ENCODE measurements around the gene DCST1.

The DCST1 gene

DNA sequence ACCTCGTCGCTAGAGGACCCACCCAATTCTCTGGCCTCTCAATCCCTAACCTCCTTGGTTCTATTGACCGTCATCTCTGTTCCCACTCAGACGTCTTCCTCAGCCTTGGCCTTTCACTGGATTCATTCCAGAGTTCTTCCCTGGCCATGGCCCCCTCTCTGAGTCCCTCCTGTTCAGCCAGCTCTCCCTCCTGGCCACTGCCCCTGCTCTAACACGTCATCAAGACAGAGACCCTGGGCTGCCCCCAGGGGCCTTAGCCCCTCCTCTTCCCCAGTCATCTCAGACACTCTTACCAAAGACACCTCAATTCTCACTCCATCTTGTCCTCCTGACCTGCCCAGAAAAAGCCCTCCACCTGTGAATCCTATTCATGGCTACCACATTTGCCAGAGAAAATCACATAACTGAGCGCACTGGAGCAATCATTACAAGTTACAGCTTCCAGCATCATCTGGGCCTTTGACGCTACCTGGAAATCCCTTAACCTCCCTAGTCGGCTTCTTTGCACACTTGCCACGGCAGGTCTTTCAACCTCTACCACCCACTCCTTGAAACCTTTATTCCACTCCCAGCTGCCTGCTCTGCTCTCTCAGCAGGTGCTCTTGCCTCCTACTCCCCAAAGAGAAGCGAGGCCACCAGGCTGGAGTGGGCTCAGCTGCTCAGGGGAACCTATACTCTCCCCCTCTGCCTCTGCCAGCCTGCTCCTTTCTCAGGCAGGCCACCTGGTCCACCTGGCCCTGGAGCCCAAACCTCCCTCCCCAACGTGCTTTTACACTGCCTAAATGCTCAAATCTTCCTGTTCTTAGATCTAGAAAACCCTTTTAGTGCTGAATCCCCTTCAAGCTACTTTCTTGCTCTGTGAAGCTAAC is 14.0 kb upstream of the DCST1 start:
- H3K4me3 ChIP-seq (ENCODE audit: low read depth, low read length) = no peak overlapping the region
- TF ChIP-seq, protein P1, sequence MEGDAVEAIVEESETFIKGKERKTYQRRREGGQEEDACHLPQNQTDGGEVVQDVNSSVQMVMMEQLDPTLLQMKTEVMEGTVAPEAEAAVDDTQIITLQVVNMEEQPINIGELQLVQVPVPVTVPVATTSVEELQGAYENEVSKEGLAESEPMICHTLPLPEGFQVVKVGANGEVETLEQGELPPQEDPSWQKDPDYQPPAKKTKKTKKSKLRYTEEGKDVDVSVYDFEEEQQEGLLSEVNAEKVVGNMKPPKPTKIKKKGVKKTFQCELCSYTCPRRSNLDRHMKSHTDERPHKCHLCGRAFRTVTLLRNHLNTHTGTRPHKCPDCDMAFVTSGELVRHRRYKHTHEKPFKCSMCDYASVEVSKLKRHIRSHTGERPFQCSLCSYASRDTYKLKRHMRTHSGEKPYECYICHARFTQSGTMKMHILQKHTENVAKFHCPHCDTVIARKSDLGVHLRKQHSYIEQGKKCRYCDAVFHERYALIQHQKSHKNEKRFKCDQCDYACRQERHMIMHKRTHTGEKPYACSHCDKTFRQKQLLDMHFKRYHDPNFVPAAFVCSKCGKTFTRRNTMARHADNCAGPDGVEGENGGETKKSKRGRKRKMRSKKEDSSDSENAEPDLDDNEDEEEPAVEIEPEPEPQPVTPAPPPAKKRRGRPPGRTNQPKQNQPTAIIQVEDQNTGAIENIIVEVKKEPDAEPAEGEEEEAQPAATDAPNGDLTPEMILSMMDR (IDR thresholded peaks at IDR 0.05; ENCODE audit: borderline replicate concordance, insufficient read depth, low read depth, low read length) = no peak

DNA sequence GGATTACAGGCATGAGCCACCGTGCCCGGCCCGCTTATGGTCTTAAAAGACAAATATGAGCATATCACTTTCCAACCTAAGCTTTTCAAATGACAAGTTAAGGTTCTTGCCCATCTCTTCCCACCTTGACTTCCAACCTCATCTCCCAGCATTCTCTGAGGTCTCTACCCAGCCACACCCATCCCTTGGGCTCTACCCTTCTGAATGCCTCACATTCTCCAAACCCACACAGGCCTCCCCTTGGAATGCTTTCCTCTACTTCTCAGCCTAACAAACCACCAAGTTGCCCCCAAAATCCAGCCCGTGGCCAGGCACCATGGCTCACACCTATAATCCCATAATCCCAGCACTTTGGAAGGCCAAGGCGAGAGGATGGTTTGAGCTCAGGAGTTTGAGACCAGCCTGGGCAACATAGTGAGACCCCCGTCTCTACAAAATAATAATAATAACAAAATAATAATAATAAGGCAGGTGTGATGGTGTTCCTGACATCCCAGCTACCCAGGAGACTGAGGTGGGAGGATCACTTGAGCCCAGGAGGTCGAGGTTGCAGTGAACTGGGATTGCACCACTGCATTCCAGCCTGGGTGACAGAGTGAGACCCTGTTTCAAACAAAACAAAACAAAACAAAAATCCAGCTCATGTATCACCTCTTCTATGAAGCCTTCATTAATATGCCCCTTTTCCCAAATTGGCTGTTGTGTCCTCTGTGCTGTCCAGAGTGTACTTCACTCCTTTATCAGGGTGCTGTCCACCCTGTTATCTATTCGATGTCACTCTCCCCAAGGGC is 11.3 kb upstream of the DCST1 start:
- TF ChIP-seq, protein P1 (IDR thresholded peaks at IDR 0.05; ENCODE audit: borderline replicate concordance, insufficient read depth, low read depth, low read length) = no peak
- H3K4me3 ChIP-seq (ENCODE audit: low read depth, low read length) = no peak overlapping the region

DNA sequence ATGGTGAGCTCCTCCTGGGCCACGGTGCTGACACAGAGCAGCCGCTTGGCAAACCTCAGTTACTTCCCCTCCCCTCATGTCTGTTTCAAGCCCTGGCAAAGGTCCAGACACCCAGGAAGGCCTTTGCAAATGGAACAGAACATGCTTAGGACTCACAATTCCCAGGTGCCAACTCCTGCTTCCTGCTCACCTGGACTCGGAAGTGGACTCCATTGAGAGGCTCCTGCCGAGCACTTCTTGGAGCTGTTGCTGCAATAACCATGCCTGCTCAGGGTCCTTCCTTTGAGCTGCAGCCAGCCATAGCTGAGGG is 10.7 kb upstream of the DCST1 start:
- H3K4me3 ChIP-seq (ENCODE audit: low read depth, low read length) = no peak overlapping the region
- TF ChIP-seq, protein P1 (IDR thresholded peaks at IDR 0.05; ENCODE audit: borderline replicate concordance, insufficient read depth, low read depth, low read length) = no peak

DNA sequence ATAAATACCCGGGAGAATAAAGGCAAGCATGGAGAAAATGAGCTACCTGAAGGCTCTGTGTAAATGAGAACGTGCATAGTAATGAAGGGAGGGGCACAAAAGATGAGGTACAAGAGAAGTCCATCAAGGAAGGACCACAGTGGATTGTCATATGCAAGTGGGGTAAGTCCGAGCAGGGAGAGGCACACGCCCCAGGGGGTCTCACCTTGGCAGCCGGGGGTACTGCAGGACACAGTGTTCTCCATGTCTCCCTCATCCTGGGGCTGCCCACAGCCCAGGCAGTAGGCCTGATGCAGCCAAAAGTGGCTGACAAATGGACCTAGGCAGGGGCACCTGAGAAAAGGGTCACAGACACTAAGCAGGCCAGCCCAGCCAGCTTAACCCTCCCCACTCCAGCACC is 10.0 kb upstream of the DCST1 start:
- H3K4me3 ChIP-seq (ENCODE audit: low read depth, low read length) = no peak overlapping the region
- TF ChIP-seq, protein P1 (IDR thresholded peaks at IDR 0.05; ENCODE audit: borderline replicate concordance, insufficient read depth, low read depth, low read length) = no peak

DNA sequence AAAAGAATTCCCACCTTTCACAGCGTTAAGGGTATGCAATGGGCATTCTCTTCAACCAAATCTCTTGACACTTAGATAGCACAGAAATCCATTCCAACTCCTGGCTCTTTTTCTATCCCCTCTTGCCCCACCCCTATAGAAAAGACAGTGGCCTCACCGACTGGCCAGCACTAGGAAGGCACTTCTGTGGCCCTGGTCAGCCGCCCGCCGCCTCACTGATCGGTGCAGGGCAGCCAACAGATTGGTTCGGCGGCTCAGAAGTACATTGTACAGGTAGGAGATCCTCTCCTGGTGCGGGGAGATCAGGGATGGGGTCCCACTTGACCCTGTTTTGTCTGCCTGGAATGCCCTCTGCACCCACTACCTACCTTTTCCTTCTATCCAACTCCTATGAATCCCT is 9.3 kb upstream of the DCST1 start:
- H3K4me3 ChIP-seq (ENCODE audit: low read depth, low read length) = no peak overlapping the region
- TF ChIP-seq, protein P1 (IDR thresholded peaks at IDR 0.05; ENCODE audit: borderline replicate concordance, insufficient read depth, low read depth, low read length) = no peak

DNA sequence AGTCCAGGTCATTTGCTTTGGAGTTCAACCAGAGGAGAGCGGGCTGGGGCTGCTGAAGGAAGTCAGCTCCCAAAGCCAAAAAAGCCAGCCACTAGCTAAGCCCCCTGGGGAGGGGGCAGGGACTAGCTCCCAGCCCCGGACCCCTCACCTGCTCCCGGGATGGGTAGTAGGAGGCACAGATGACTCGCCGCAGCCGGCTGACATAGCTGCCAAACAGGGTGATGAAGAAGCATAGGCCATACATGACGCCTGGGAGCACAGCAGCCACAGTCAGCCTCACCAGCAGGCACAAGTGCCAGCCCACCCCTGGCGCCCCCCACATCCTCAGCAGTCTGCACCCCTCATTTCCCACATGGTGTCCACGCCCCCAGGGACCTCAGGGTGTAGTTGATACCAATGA is 7.5 kb upstream of the DCST1 start:
- TF ChIP-seq, protein P1 (IDR thresholded peaks at IDR 0.05; ENCODE audit: borderline replicate concordance, insufficient read depth, low read depth, low read length) = no peak
- no peak overlapping the region for H3K4me3 ChIP-seq (ENCODE audit: low read depth, low read length)
